Measurements from ENCODE around the gene IVD.

DNA sequence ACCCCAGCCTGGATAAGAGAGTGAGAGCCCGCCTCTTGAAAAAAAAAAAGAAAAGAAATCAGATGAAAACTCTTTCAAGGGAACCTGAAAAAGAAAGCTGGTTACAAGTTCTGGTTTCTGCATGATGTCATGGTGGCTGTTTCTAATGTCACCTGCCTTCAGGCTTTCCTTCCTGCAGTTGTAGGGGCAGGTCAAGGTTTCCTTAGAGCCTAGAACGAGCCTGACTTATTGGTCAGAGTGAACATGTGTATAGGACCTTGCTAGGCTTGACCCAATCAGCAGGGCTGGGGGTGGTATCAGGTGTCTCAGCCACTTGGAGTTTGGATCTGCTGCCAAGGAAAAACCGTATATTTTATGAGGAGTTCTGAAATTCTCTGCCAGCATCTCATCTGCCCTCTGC is 3.8 kb downstream of the IVD start:
- TF ChIP-seq, protein P1, sequence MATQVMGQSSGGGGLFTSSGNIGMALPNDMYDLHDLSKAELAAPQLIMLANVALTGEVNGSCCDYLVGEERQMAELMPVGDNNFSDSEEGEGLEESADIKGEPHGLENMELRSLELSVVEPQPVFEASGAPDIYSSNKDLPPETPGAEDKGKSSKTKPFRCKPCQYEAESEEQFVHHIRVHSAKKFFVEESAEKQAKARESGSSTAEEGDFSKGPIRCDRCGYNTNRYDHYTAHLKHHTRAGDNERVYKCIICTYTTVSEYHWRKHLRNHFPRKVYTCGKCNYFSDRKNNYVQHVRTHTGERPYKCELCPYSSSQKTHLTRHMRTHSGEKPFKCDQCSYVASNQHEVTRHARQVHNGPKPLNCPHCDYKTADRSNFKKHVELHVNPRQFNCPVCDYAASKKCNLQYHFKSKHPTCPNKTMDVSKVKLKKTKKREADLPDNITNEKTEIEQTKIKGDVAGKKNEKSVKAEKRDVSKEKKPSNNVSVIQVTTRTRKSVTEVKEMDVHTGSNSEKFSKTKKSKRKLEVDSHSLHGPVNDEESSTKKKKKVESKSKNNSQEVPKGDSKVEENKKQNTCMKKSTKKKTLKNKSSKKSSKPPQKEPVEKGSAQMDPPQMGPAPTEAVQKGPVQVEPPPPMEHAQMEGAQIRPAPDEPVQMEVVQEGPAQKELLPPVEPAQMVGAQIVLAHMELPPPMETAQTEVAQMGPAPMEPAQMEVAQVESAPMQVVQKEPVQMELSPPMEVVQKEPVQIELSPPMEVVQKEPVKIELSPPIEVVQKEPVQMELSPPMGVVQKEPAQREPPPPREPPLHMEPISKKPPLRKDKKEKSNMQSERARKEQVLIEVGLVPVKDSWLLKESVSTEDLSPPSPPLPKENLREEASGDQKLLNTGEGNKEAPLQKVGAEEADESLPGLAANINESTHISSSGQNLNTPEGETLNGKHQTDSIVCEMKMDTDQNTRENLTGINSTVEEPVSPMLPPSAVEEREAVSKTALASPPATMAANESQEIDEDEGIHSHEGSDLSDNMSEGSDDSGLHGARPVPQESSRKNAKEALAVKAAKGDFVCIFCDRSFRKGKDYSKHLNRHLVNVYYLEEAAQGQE (IDR thresholded peaks at IDR 0.05; ENCODE audit: low read depth, low read length), result no peak
- TF ChIP-seq POLR2AphosphoS5 (IDR thresholded peaks at IDR 0.05; ENCODE audit: low read depth, low read length) (no peak), EP300 (IDR thresholded peaks at IDR 0.05; ENCODE audit: borderline replicate concordance in 1 of 2, low read depth in 1 of 2, low read length in 1 of 2) (no peak), EZH2phosphoT487 (IDR thresholded peaks at IDR 0.05; ENCODE audit: borderline replicate concordance, low read depth) (no peak), TCF12 (IDR thresholded peaks at IDR 0.05) (no peak)
- TF ChIP-seq, protein P2, sequence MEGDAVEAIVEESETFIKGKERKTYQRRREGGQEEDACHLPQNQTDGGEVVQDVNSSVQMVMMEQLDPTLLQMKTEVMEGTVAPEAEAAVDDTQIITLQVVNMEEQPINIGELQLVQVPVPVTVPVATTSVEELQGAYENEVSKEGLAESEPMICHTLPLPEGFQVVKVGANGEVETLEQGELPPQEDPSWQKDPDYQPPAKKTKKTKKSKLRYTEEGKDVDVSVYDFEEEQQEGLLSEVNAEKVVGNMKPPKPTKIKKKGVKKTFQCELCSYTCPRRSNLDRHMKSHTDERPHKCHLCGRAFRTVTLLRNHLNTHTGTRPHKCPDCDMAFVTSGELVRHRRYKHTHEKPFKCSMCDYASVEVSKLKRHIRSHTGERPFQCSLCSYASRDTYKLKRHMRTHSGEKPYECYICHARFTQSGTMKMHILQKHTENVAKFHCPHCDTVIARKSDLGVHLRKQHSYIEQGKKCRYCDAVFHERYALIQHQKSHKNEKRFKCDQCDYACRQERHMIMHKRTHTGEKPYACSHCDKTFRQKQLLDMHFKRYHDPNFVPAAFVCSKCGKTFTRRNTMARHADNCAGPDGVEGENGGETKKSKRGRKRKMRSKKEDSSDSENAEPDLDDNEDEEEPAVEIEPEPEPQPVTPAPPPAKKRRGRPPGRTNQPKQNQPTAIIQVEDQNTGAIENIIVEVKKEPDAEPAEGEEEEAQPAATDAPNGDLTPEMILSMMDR (IDR thresholded peaks at IDR 0.05), result no peak
- TF ChIP-seq, protein P3, sequence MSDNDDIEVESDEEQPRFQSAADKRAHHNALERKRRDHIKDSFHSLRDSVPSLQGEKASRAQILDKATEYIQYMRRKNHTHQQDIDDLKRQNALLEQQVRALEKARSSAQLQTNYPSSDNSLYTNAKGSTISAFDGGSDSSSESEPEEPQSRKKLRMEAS (IDR thresholded peaks at IDR 0.05; ENCODE audit: low read depth), result no peak

Data from SK-N-SH (cell line).